ENCODE data around the gene SMAD7. TPM values are rescaled to one million over a fixed set of nuclear protein-coding genes. Genes with fewer than 3 reads are reported as not detected.

The SMAD7 gene
- total RNA-seq, 1 donor from 2014 or later, result 77.6 TPM

GRCh38 chr18:48963586-48964470 lies 13.1 kb upstream of the SMAD7 start:
- no peak for TF ChIP-seq CTCF (IDR thresholded peaks at IDR 0.05; ENCODE audit: unreplicated experiment)
- H3K4me3 Mint-ChIP-seq, result peak overlapping the region; percentile 11

GRCh38 chr18:48962994-48963561 lies 12.3 kb upstream of the SMAD7 start:
- Mint-ChIP-seq H3K4me3 (peak overlapping the region; percentile 11), H3K27me3 (ENCODE audit: low read depth) (no peaks in the 10 kb centered on the region), H3K9me3 (no peaks in the 10 kb centered on the region), H3K36me3 (no peaks in the 10 kb centered on the region), H3K27ac (peak overlapping the region; percentile 98), H3K4me1 (peaks cover 32% of the 10 kb centered on the region)
- no peak for TF ChIP-seq CTCF (IDR thresholded peaks at IDR 0.05; ENCODE audit: unreplicated experiment)
- no peak for DNase-seq (ENCODE audit: low spot score in 2 of 2, unreplicated experiment in 2 of 2)

More at GRCh38 chr18:48963586-48964470, 13.1 kb upstream of the SMAD7 start:
- DNase-seq (ENCODE audit: low spot score in 2 of 2, unreplicated experiment in 2 of 2), result no peak
- H3K27ac Mint-ChIP-seq, result peak overlapping the region; percentile 98
- H3K36me3 Mint-ChIP-seq, result no peaks in the 10 kb centered on the region
- no peaks in the 10 kb centered on the region for H3K9me3 Mint-ChIP-seq
- peaks cover 32% of the 10 kb centered on the region for H3K4me1 Mint-ChIP-seq
- H3K27me3 Mint-ChIP-seq (ENCODE audit: low read depth), result no peaks in the 10 kb centered on the region

- Mint-ChIP-seq H3K27ac (peak overlapping the region; percentile 98), H3K36me3 (no peaks in the 10 kb centered on the region), H3K27me3 (ENCODE audit: low read depth) (no peaks in the 10 kb centered on the region), H3K4me3 (no peak overlapping the region), H3K9me3 (no peaks in the 10 kb centered on the region), H3K4me1 (peaks cover 32% of the 10 kb centered on the region)
- no peak for TF ChIP-seq CTCF (IDR thresholded peaks at IDR 0.05; ENCODE audit: unreplicated experiment)
- no peak for DNase-seq (ENCODE audit: low spot score in 2 of 2, unreplicated experiment in 2 of 2)
Observed at GRCh38 chr18:48962252-48962993, 11.7 kb upstream of the SMAD7 start.

GRCh38 chr18:48961547-48961946 lies 10.8 kb upstream of the SMAD7 start:
- Mint-ChIP-seq H3K4me1 (peaks cover 35% of the 10 kb centered on the region), H3K27ac (peak overlapping the region; percentile 61), H3K27me3 (ENCODE audit: low read depth) (no peaks in the 10 kb centered on the region), H3K4me3 (no peak overlapping the region), H3K9me3 (no peaks in the 10 kb centered on the region), H3K36me3 (no peaks in the 10 kb centered on the region)
- DNase-seq (ENCODE audit: low spot score in 2 of 2, unreplicated experiment in 2 of 2), result no peak
- TF ChIP-seq CTCF (IDR thresholded peaks at IDR 0.05; ENCODE audit: unreplicated experiment), result no peak

- Mint-ChIP-seq H3K4me1 (peaks cover 49% of the 10 kb centered on the region), H3K27ac (peak overlapping the region; percentile 54), H3K27me3 (ENCODE audit: low read depth) (no peaks in the 10 kb centered on the region), H3K9me3 (no peaks in the 10 kb centered on the region), H3K36me3 (no peaks in the 10 kb centered on the region), H3K4me3 (no peak overlapping the region)
- no peak for DNase-seq (ENCODE audit: low spot score in 2 of 2, unreplicated experiment in 2 of 2)
- TF ChIP-seq CTCF (IDR thresholded peaks at IDR 0.05; ENCODE audit: unreplicated experiment), result no peak
Observed at GRCh38 chr18:48959921-48960920, 9.5 kb upstream of the SMAD7 start.

All from mesothelial cell of epicardium (in vitro differentiated cells).